GM10248 (cell line): Measurements from ENCODE around the gene SPECC1.
A peak's percentile ranks its signal among the peaks of the same experiment; 100 is the strongest.

Experiments used
- CTCF ChIA-PET: fragments of 300-600 bp; sonication (Branson Sonifier 250); formaldehyde crosslinking; extraction: SDS; loops from one replicate; lab custom pipeline; 2021; ENCODE audit warnings: antibody characterized with exemption; lab: Yijun Ruan, JAX
- POLR2A ChIA-PET: fragments of 350-650 bp; sonication (Branson Sonifier 250); formaldehyde crosslinking; extraction: SDS; loops from one replicate; lab custom pipeline; 2020; ENCODE audit warnings: antibody characterized with exemption; lab: Yijun Ruan, JAX
- DNase-seq: peaks from one replicate; pipeline ENCODE4 v3.0.0; 2012; ENCODE audit errors: extremely low spot score
- TF ChIP-seq, protein P1 (sequence below): IDR thresholded peaks from 2 replicates; pipeline ENCODE4 v1.5.1; 2012; ENCODE audit warnings: mild to moderate bottlenecking, low read depth; ENCODE audit errors: extremely low read depth, missing control alignments, control extremely low read depth

SPECC1 gene

DNA sequence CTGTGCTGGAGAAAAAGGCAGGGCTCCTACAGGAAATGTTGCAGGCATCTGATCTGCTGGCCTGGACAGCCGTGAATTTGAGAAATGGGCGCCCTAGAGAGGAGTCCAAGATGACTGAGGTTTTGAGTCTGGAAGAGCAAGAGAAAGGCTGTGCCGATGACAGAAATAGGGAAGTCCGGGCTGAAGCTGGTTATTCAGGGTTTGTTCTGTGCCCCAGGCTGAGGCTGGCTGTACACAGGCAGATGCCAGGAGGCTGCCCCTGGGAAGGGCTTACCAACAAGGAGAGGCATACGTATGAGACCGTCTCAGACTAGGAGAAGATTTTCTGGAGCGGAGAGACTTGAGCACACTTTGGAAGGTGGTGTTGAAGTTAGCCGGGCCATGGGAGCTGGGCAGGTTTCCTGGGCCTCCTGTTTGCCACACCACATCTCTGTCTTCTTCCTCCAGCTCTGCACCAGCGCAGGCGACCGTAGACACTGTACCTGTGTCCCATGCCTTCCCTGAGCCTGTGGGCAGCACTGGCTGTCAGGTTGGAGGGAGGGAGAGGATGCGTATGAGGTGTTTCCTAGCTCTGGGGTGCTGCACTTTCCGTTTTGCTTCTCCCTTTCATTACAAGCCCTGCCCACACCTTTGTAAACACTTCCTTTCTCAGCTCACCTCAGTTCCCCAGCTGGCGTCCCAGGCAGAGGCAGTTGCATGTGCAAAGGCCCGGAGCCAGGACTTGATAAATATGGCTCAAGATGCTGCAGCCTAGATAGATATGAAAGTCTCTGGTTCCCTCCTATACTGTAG, 80.8 kb downstream of the SPECC1 start:
- ChIA-PET POLR2A (no interaction called here), CTCF (interaction anchor here (1.0 to 1.9 kb wide), 4 partner anchors 11 to 97 kb away, joined by 4 read pairs; no protein-coding TSS in a partner anchor)
- TF ChIP-seq, protein P1, sequence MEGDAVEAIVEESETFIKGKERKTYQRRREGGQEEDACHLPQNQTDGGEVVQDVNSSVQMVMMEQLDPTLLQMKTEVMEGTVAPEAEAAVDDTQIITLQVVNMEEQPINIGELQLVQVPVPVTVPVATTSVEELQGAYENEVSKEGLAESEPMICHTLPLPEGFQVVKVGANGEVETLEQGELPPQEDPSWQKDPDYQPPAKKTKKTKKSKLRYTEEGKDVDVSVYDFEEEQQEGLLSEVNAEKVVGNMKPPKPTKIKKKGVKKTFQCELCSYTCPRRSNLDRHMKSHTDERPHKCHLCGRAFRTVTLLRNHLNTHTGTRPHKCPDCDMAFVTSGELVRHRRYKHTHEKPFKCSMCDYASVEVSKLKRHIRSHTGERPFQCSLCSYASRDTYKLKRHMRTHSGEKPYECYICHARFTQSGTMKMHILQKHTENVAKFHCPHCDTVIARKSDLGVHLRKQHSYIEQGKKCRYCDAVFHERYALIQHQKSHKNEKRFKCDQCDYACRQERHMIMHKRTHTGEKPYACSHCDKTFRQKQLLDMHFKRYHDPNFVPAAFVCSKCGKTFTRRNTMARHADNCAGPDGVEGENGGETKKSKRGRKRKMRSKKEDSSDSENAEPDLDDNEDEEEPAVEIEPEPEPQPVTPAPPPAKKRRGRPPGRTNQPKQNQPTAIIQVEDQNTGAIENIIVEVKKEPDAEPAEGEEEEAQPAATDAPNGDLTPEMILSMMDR = no peak
- DNase-seq = peak; percentile 63

DNA sequence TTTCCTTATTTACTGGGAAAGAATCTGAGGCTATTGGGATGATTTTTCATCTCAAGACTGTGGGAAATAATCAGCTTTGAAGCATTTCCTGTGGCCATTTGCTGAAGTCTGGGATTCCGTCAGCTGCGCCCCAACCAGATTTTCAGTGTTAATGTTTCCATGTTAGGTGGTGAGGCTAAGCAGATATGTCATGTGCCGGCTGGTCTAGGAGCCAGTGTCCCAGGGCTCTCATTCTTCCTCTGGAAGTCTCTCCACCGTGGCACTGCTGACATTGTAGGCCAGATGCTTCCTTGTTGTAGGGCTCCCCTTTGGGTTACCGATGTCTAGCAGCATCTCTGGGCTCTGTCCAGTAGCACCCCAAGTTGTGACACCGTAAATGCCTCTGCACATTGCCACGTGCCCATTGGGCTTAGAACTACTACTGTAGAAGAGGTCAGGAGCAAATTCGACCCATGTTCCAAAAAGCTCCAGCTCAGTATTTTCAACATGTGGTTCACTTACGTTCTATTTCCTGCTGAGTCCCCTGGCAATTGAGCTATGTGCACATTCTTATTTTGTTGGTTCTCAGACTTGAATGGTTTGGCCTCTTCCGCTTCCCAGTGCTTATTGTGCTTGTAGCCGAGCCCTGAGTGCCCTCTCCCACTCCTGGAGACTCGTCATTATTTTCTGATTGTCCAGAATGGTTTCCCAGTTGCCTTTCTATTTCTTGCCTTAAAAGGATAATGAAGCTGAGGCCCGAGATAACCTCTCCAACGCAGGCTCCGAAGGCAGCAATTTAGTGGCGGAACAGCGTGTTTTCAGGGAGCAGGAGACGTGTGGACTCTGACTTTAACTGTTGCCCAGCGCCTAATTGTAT, 82.2 kb downstream of the SPECC1 start:
- no peak for DNase-seq
- POLR2A ChIA-PET = no interaction called here
- TF ChIP-seq, protein P1 = no peak
- CTCF ChIA-PET = interaction anchor here (1.1 to 1.9 kb wide), 4 partner anchors 13 to 98 kb away, joined by 3 to 4 read pairs (median 4); no protein-coding TSS in a partner anchor

DNA sequence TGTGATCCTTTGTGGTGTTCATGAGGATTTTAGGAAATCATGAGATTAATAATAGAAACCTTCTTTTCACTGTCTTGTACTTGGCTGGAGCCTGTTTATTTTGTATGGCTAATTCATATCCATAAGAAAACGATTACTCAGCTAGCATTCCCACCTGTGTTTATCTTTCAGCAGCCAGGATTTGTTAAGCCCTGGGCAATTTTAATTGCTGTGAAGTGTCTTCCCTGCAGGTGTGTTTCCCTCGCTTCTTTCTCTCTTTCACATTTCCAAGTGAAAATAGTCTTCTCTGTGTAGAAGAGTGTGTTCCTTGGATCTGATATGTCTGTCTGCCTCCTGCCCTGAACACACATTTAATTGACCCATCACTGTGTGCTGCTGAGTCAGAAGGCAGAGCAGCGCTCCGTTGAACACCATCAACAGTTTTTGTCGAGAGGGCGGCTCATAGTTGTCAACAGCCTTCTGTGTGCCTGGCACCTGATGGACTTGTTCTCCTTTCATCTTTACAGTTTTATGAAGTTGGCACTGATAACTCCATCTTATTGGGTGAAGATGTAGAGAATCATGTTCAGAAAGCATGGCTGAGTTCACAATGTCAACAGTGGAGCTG, 83.2 kb downstream of the SPECC1 start:
- DNase-seq = no peak
- POLR2A ChIA-PET = no interaction called here
- TF ChIP-seq, protein P1 = no peak
- CTCF ChIA-PET = interaction anchor here (1.0 to 1.2 kb wide), 2 partner anchors 10 to 16 kb away, joined by 4 read pairs; no protein-coding TSS in a partner anchor

DNA sequence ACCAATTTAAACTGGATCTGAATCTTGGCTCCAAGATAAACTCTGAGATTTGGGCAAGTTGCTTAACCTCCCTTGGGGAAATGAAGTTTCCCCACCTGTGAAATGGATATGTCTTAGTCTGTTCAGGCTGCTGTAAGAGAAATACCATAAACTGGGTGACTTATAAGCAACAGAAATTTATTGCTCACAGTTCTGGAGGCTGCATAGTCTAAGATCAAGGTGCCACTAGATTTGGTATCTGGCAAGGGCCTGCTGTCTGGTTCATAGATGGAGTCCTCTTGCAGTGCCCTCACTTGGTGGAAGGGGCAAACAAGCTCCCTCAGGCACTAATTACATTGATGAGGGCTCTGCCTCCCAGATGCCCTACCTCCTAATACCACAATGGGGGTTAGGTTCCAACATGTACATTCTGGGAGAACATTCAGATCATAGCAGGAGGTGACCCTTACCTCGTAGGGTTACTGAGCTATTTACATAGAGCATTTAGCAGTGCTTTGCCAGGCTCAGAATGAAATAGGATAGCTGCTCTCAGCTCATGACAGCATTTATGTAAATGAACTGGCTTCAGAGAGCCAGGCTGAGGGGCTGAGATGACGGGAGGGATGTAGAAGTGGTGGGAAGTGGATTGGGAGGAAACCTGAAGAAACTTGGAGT, 83.9 kb downstream of the SPECC1 start:
- TF ChIP-seq, protein P1 = no peak
- ChIA-PET CTCF (interaction anchor here (0.8 to 1.2 kb wide), 3 partner anchors 9 to 17 kb away, joined by 3 to 4 read pairs (median 4); no protein-coding TSS in a partner anchor), POLR2A (no interaction called here)
- DNase-seq = no peak

DNA sequence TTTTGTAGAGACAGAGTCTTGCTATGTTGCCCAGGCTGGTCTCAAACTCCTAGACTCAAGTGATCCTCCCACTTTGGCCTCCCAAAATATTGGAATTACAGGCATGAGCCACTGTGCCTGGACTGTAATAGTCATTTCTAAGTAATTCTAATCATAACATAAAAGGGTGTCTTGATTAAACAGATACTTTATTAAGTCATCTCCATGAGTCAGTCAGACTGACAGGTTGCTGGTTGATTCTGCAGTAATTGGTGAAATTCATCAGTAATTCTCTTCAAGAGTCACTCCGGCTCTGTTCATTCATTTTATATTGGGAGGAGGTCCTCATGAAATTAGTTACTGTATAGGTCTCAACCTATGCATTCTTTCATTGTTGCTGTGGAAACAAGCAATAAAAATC, 85.6 kb downstream of the SPECC1 start:
- DNase-seq = no peak
- ChIA-PET CTCF (interaction anchor here (1.3 kb wide), 1 partner anchor 28 kb away, joined by 3 read pairs; no protein-coding TSS in a partner anchor), POLR2A (no interaction called here)
- TF ChIP-seq, protein P1 = no peak
